Thymus (tissue), 11 donors: Measurements from ENCODE around the gene FAM83F. TPM values are rescaled to one million over a fixed set of nuclear protein-coding genes. Genes with fewer than 3 reads are reported as not detected.

ENCODE experiments used
- DNase-seq, 9 donors: peaks; one replicate each; pipeline ENCODE4 v3.0.0-alpha.2; 2013; ENCODE audit warnings: low spot score in 9 of 9, low read depth in 6 of 9, missing footprints in 1 of 9
- H3K27ac ChIP-seq, 2 donors: one replicate each; pipeline ENCODE4 v1.5.1; 2013; ENCODE audit warnings: control low read depth in 1 of 2, low read depth in 1 of 2, low read length in 1 of 2, mild to moderate bottlenecking in 1 of 2, moderate library complexity in 1 of 2
- H3K27me3 ChIP-seq, 2 donors: one replicate each; pipeline ENCODE4 v1.5.1; 2013; ENCODE audit warnings: low read length in 1 of 2; ENCODE audit not compliant: control insufficient read depth in 2 of 2, insufficient read depth in 1 of 2
- H3K36me3 ChIP-seq, 2 donors: one replicate each; pipeline ENCODE4 v1.5.1; 2013; ENCODE audit warnings: low read length in 1 of 2, mild to moderate bottlenecking in 1 of 2, moderate library complexity in 1 of 2; ENCODE audit not compliant: control insufficient read depth in 2 of 2, insufficient read depth in 2 of 2
- H3K4me1 ChIP-seq, 2 donors: one replicate each; pipeline ENCODE4 v1.5.1; 2013; ENCODE audit warnings: low read length in 2 of 2; ENCODE audit not compliant: control insufficient read depth in 2 of 2, insufficient read depth in 2 of 2
- H3K4me3 ChIP-seq, 2 donors: one replicate each; pipeline ENCODE4 v1.5.1; 2013; ENCODE audit warnings: low read length in 2 of 2, control low read depth in 1 of 2, mild to moderate bottlenecking in 1 of 2
- H3K9me3 ChIP-seq, 2 donors: one replicate each; pipeline ENCODE4 v1.5.1; 2013; ENCODE audit warnings: low read length in 1 of 2, mild to moderate bottlenecking in 1 of 2; ENCODE audit not compliant: control insufficient read depth in 2 of 2, insufficient read depth in 1 of 2
- WGBS: extraction: QIAGEN DNeasy Blood & Tissue Kit; methylation state at CpG from one replicate; pipeline ENCODE4 v1.1.7; 2013; 5-methylcytosine and 5-hydroxymethylcytosine counted together
- polyA plus RNA-seq: library from polyadenylated mRNA; stranded (reverse); fragments of 200-250 nt; gene quantifications from one replicate; pipeline ENCODE4 v1.2.3, GENCODE V29; 2013
- total RNA-seq: library from RNA; stranded (reverse); fragments of 120-200 nt; gene quantifications from one replicate; pipeline ENCODE4 v1.2.4, GENCODE V29; 2013
- donor health status: healthy.

The FAM83F gene
- total and polyA plus RNA-seq, 2 donors = 2.0 to 2.4 TPM

DNA sequence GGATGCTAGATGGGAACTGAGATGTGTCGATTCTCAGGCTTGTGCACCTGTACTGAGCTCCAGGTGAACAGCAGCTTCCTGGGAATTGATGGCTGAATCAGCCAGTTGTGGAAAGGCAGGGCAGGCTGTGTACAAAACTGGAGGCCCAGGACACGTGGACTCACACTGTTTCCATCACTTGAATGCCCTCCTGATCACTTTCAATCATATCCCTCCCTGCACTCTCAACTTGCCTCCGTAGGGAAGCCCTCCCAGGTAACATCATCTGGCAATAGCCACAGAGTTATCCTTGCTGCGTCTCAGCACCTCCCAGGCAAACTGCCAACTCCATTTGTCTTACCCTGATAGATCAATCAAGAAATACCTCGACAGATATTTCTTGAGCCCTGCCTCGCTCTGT, 10.1 kb downstream of the FAM83F start:
- Histone ChIP-seq H3K27ac (no peak overlapping the region), H3K9me3 (no peaks in the 10 kb centered on the region), H3K4me3 (no peak overlapping the region), H3K27me3 (peaks cover 0 to 4% of the 10 kb centered on the region in 2 donors), H3K36me3 (no peaks in the 10 kb centered on the region), H3K4me1 (peaks cover 14 to 42% of the 10 kb centered on the region in 2 donors)
- WGBS = 88% methylated on average over 6 of the region's 6 CpGs
- DNase-seq = no peak

DNA sequence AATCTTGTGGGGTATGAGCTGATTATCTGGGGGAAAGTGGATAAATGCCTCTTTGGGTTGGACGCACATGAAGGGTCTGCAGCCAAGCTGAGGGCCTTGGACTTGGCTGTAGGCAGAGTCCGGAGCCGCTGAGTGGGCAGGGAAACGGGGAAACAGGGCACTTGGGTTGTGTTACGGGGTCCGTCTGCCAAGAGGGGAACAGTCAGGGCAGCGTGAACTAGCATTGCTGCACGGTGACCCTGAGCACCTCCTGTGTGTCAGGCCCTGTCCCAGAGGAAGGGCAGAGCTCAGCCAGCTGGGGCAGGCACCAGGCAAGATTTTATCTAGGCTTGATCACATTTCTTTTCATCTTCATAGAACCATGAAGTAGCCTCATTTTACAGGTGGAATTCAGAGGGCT, 11.9 kb downstream of the FAM83F start:
- H3K4me1 ChIP-seq = peaks cover 18 to 53% of the 10 kb centered on the region in 2 donors
- H3K27me3 ChIP-seq = peaks cover 0 to 4% of the 10 kb centered on the region in 2 donors
- DNase-seq = no peak
- 94% methylated on average over 8 of the region's 8 CpGs for WGBS
- H3K27ac ChIP-seq = no peak overlapping the region
- H3K9me3 ChIP-seq = no peaks in the 10 kb centered on the region
- no peaks in the 10 kb centered on the region for H3K36me3 ChIP-seq
- H3K4me3 ChIP-seq = no peak overlapping the region

DNA sequence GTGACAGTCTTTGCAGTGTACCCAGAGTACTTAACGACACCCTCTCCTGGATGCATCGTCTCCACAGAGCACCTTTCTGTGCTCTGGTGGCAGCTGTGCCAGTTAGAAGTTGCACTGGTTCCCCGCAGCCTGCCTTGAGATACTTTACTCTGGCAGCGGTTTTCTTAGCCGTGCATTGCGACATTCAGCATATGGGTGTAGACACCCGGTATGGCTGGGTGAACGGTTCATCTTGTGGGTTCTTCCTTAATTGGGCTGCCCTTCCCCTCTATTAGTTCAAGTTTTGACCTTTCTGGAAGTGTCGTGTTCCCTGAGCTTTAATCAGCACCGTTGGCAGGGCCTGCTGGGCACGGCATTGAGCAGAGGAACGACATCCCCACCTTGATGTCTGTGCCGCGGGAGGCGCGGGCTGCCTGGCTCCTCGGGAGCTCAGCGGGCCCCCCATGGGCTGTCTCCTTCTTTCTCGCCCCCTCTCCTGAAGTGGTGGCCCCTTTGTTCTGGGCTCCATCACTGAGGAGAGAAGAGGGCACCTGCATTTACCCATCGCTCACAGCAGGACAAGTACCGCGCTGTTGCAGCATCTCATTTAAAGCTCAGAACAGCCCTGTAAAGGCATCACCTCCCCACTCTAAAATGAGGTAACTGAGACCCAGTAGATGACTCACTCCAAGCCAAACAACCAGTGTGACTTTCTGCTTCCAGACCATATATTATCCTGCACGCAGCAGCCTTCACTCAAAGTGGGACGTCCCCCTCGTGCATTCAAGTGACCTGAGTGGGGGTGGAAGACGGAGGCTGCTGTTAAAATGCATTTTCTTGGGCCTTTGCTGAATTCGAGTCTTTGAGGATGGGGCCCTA, 13.3 kb downstream of the FAM83F start:
- peak overlapping the region in 1 of 2 donors; percentile 36 for H3K27ac ChIP-seq
- peaks cover 0 to 4% of the 10 kb centered on the region in 2 donors for H3K27me3 ChIP-seq
- no peaks in the 10 kb centered on the region for H3K36me3 ChIP-seq
- 85% methylated on average over 27 of the region's 27 CpGs for WGBS
- peak in 2 of 9 donors; percentile 47 to 63 for DNase-seq
- peaks cover 18 to 53% of the 10 kb centered on the region in 2 donors for H3K4me1 ChIP-seq
- no peaks in the 10 kb centered on the region for H3K9me3 ChIP-seq
- no peak overlapping the region for H3K4me3 ChIP-seq

DNA sequence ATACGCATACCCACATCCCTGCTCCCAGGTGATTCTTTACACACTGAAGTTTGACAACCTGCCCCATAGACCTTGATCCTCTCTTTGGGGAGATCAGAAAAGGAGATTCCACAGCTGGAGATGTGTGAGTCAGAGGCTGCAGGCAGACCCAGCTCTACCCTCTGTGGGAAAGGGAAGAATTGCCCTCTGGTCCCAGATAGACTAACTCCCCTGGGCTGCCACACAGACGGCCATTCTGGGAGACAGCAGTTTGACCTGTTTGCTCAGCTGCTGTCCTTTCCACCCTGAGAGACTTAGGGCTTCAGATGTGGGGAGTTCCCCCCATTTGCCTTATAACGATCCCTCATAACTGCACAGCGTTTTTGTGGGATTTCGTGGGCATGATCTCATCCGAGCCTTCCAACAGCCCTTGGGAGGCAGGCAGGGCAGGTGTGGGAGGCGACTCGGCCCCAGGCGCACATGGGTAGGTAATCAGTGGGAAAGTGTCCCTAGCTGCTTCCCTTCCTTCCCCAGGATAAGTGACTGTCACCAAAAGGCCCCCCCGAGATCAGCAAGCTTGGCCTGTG, 14.1 kb downstream of the FAM83F start:
- peaks cover 18 to 53% of the 10 kb centered on the region in 2 donors for H3K4me1 ChIP-seq
- H3K27ac ChIP-seq = no peak overlapping the region
- no peak overlapping the region for H3K4me3 ChIP-seq
- no peaks in the 10 kb centered on the region for H3K36me3 ChIP-seq
- no peaks in the 10 kb centered on the region for H3K9me3 ChIP-seq
- no peak for DNase-seq
- WGBS = 92% methylated on average over 10 of the region's 10 CpGs
- peaks cover 0 to 4% of the 10 kb centered on the region in 2 donors for H3K27me3 ChIP-seq

DNA sequence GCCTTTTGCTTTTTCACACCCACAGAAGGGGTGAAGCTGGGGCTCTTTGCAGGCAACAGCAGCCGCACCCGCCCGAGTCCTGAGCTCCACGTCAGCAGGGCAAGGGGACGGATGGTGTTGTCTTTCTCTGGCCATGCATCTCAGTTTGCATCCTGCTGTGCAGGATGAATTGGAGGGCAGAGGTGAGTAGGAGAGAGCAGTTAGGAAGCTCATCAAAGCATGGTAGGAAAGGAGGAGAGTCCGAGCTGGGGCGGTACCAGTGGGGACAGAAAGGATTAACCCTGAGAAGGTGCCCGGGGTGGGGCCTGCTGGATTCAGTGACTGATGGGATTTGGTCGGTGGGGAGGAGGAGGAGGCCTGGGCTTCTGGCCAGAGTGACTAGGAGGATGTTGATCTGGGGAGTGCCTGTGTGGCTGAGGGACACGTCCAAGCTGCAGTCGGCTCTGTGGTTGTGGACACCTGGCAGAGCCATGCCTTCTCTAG, 14.6 kb downstream of the FAM83F start:
- no peak for DNase-seq
- no peaks in the 10 kb centered on the region for H3K36me3 ChIP-seq
- H3K4me1 ChIP-seq = peaks cover 18 to 53% of the 10 kb centered on the region in 2 donors
- no peak overlapping the region for H3K4me3 ChIP-seq
- no peaks in the 10 kb centered on the region for H3K9me3 ChIP-seq
- 48% methylated on average over 11 of the region's 11 CpGs for WGBS
- H3K27me3 ChIP-seq = peaks cover 0 to 4% of the 10 kb centered on the region in 2 donors
- H3K27ac ChIP-seq = peak overlapping the region; percentile 32 to 56

DNA sequence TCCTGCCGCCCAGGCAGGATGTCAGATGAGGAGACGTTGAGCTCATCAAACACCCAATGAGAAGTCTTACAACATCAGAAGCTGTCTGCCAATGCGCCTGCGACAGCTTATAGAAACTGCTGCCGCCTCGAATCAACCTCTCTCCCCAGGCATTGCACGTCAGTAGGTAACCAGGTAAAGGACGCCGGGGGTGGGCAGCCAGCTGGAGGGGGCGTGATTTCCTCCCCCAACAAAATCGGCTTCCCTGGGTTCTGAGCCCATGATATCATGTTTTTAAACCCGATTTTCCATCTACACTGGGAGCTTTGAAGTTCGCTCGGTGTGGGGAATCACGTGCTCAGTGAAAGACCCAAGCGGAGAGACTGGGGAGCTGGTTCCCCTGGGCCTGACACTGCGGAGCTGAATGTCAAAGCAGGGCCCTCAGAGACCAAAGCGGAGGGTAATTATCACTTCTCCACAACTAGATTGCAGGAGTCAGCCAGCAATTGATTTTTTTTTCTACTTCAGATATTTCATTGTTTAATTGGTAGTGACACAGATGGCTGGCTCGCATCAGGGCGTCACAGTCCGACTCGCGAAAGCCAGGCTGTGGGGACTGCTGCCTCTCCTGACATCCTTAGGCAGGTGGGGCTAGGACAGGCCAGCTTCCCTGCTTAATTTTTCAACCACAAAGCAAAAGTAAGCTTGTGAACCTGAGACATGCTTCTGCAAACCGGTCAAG, 15.4 kb downstream of the FAM83F start:
- Histone ChIP-seq H3K4me3 (peak overlapping the region; percentile 14 to 20), H3K27me3 (peaks cover 0 to 4% of the 10 kb centered on the region in 2 donors), H3K36me3 (no peaks in the 10 kb centered on the region), H3K4me1 (peaks cover 18 to 49% of the 10 kb centered on the region in 2 donors), H3K27ac (peak overlapping the region; percentile 19 to 32), H3K9me3 (no peaks in the 10 kb centered on the region)
- WGBS = 53% methylated on average over 24 of the region's 24 CpGs
- peak in 2 of 9 donors; percentile 64 to 85 for DNase-seq

DNA sequence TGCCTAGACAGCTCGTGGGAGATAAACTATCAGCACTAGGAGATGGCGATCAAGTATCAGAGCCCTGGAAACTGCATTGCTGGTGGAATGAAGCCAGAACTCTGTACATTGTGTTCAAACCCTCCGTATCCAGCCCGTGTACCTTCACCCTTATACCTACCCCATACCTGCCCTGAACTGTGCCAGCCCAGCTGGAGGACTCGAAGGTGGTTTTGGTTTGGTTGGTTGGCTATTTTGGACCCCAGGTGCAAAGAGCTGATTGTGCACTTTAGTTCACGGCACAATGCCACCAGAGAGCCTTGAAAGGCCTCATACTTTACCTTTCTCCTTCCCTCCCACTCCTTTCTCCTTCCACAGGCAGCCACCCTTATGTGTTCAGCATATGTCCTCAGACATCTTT, 16.0 kb downstream of the FAM83F start:
- no peak for DNase-seq
- peak overlapping the region in 1 of 2 donors; percentile 32 for H3K27ac ChIP-seq
- no peak overlapping the region for H3K4me3 ChIP-seq
- H3K9me3 ChIP-seq = no peaks in the 10 kb centered on the region
- 93% methylated on average over 6 of the region's 6 CpGs for WGBS
- peaks cover 18 to 55% of the 10 kb centered on the region in 2 donors for H3K4me1 ChIP-seq
- peaks cover 0 to 4% of the 10 kb centered on the region in 2 donors for H3K27me3 ChIP-seq
- no peaks in the 10 kb centered on the region for H3K36me3 ChIP-seq

DNA sequence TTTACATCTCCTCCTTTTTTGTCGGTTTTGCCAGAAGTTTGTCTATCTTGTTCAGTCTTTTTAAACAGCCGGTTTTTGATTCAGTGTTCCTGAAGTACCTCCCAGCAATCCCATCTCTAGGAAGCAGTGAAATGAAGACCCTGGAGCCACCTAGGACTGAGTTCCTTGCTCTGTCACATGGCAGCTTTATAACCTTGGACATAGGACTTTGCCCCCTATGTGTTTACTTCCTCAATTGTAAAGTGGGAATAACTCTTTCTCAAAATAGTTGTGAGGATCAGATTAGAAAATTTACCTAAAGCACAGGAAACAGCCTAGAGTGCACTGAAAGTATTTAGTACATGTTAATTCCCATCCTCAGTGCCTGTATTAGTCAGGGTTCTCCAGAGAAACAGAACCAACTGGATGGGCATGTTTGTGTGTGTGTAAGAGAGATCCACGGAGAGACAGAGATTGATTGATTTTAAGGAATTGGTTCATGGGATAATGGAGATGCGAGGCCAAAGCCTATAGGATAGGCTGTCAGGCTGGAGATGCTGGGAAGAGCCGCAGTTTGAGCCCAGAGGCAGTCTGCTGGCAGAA, 20.0 kb downstream of the FAM83F start:
- no peak for DNase-seq
- Histone ChIP-seq H3K4me3 (no peak overlapping the region), H3K27ac (no peak overlapping the region), H3K27me3 (no peaks in the 10 kb centered on the region), H3K36me3 (no peaks in the 10 kb centered on the region), H3K4me1 (peaks cover 4 to 25% of the 10 kb centered on the region in 2 donors), H3K9me3 (no peaks in the 10 kb centered on the region)
- WGBS = 94% methylated on average over 5 of the region's 5 CpGs
